H1 (cell line): Measurements from ENCODE around the gene FRY. TPM values are rescaled to one million over a fixed set of nuclear protein-coding genes. Genes with fewer than 3 reads are reported as not detected.

Experiments used
- CTCF ChIA-PET: fragments of 300-600 bp; sonication (Branson Sonifier 250); formaldehyde crosslinking; loops from one replicate; lab custom pipeline; 2021; ENCODE audit not compliant: partially characterized antibody; lab: Charles Lee
- POLR2A ChIA-PET: fragments of 300-600 bp; sonication (Branson Sonifier 250); formaldehyde crosslinking; loops from one replicate; lab custom pipeline; 2021; ENCODE audit warnings: inconsistent platforms; ENCODE audit not compliant: partially characterized antibody; lab: Charles Lee
- DNase-seq, 2 experiments: peaks; one replicate each; pipeline versions ENCODE4 v3.0.0 to v3.0.0-alpha.2; 2010 to 2022; ENCODE audit warnings: low spot score in 2 of 2, low read depth in 1 of 2, mixed read lengths in 1 of 2
- FAIRE-seq: peaks from 2 replicates; lab custom pipeline; 2011; peaks lifted over from hg19 to GRCh38; lab: Jason Lieb, UNC
- H2AFZ ChIP-seq: 2 replicates; pipeline ENCODE4 v1.8.1; 2012; ENCODE audit warnings: low read length, inconsistent platforms
- H2AK5ac ChIP-seq: 2 replicates; pipeline ENCODE4 v1.6.1; 2013; ENCODE audit warnings: low read depth, low read length
- H2BK120ac ChIP-seq: replicated peaks from 2 replicates; pipeline ENCODE3; 2013; ENCODE audit warnings: low read depth, low read length, inconsistent platforms
- H2BK12ac ChIP-seq: 2 replicates; pipeline ENCODE4 v1.6.1; 2013; ENCODE audit warnings: low read depth, low read length
- H2BK15ac ChIP-seq: 2 replicates; pipeline ENCODE4 v1.6.1; 2013; ENCODE audit warnings: low read length
- H2BK20ac ChIP-seq: 2 replicates; pipeline ENCODE4 v1.6.1; 2013; ENCODE audit warnings: low read length
- H2BK5ac ChIP-seq: 2 replicates; pipeline ENCODE4 v1.6.1; 2013; ENCODE audit warnings: low read depth, low read length
- H3K14ac ChIP-seq: 2 replicates; pipeline ENCODE4 v1.6.1; 2013; ENCODE audit warnings: inconsistent platforms; ENCODE audit not compliant: insufficient read length
- H3K18ac ChIP-seq: 2 replicates; pipeline ENCODE4 v1.6.1; 2013; ENCODE audit warnings: low read length; ENCODE audit errors: extremely low read depth
- H3K23ac ChIP-seq: 2 replicates; pipeline ENCODE4 v1.6.1; 2013; ENCODE audit warnings: inconsistent platforms; ENCODE audit not compliant: insufficient read length
- H3K23me2 ChIP-seq: 2 replicates; pipeline ENCODE4 v1.6.1; 2013; ENCODE audit warnings: low read depth, low read length
- H3K27ac ChIP-seq: 2 replicates; pipeline ENCODE4 v1.6.1; 2011; ENCODE audit warnings: low read depth, low read length, inconsistent platforms
- H3K27me3 ChIP-seq, 4 experiments: replicated peaks in 1 of 4; 1 replicate in 1 of 4; 2 replicates in 3 of 4; pipeline versions ENCODE4 v1.6.1 to v1.8.1; 2011 to 2013; ENCODE audit warnings: low read length in 3 of 4, mild to moderate bottlenecking in 3 of 4, inconsistent platforms in 2 of 4, mixed read lengths in 2 of 4, moderate library complexity in 1 of 4; ENCODE audit not compliant: control insufficient read depth in 3 of 4, insufficient read depth in 3 of 4; ENCODE audit errors: extremely low read depth in 1 of 4
- H3K36me3 ChIP-seq, 4 experiments: 2 replicates each; pipeline versions ENCODE4 v1.6.1 to v1.8.1; 2011 to 2013; ENCODE audit warnings: mild to moderate bottlenecking in 4 of 4, low read length in 3 of 4, moderate library complexity in 2 of 4, control low read depth in 1 of 4, inconsistent platforms in 1 of 4; ENCODE audit not compliant: insufficient read depth in 4 of 4, control insufficient read depth in 2 of 4
- H3K4ac ChIP-seq: replicated peaks from 2 replicates; pipeline ENCODE3; 2013; ENCODE audit warnings: low read length, low read depth, mixed read lengths, inconsistent platforms; ENCODE audit not compliant: insufficient read length
- H3K4me1 ChIP-seq, 4 experiments: replicated peaks in 1 of 4; 1 replicate in 1 of 4; 2 replicates in 3 of 4; pipeline versions ENCODE4 v1.6.1 to v1.8.1; 2011 to 2013; ENCODE audit warnings: low read length in 3 of 4, inconsistent platforms in 2 of 4, mixed read lengths in 1 of 4; ENCODE audit not compliant: insufficient read depth in 4 of 4, control insufficient read depth in 3 of 4
- H3K4me2 ChIP-seq, 2 experiments: 2 replicates each; pipeline versions ENCODE4 v1.6.1 to v1.8.1; 2011 to 2013; ENCODE audit warnings: low read depth in 2 of 2, low read length in 2 of 2, control low read depth in 1 of 2, inconsistent platforms in 1 of 2, mild to moderate bottlenecking in 1 of 2; ENCODE audit not compliant: insufficient read depth in 1 of 2
- H3K4me3 ChIP-seq, 4 experiments: fragments of 200-600, 300-600 bp in 1 of 4; sonication (generic), shearing (Covaris generic), sonication (Bioruptor Twin) in 1 of 4; 2 replicates each; pipeline versions ENCODE4 v1.5.1 to v1.8.1; 2011 to 2016; ENCODE audit warnings: low read length in 4 of 4, low read depth in 3 of 4, control low read depth in 2 of 4, inconsistent platforms in 2 of 4, mild to moderate bottlenecking in 2 of 4, mixed read lengths in 1 of 4, moderate library complexity in 1 of 4; ENCODE audit not compliant: insufficient read depth in 2 of 4; ENCODE audit errors: extremely low read depth in 1 of 4
- H3K56ac ChIP-seq: replicated peaks from 2 replicates; pipeline ENCODE3; 2013; ENCODE audit warnings: low read depth, mild to moderate bottlenecking, mixed read lengths, low read length, inconsistent platforms; ENCODE audit not compliant: insufficient read length
- H3K79me1 ChIP-seq: 2 replicates; pipeline ENCODE4 v1.6.1; 2013; ENCODE audit warnings: low read depth, low read length, control low read depth
- H3K79me2 ChIP-seq, 2 experiments: 2 replicates each; pipeline versions ENCODE4 v1.6.1 to v1.8.1; 2012 to 2013; ENCODE audit warnings: low read length in 2 of 2, mild to moderate bottlenecking in 2 of 2, inconsistent platforms in 1 of 2; ENCODE audit not compliant: insufficient read depth in 2 of 2, control insufficient read depth in 1 of 2
- H3K9ac ChIP-seq, 4 experiments: replicated peaks in 1 of 4; 1 replicate in 1 of 4; 2 replicates in 3 of 4; pipeline versions ENCODE4 v1.6.1 to v1.8.1; 2011 to 2013; ENCODE audit warnings: low read depth in 3 of 4, low read length in 3 of 4, control low read depth in 2 of 4, mild to moderate bottlenecking in 2 of 4, moderate library complexity in 2 of 4, inconsistent platforms in 1 of 4; ENCODE audit errors: extremely low read depth in 1 of 4
- H3K9me3 ChIP-seq, 2 experiments: 2 replicates each; pipeline versions ENCODE4 v1.6.1 to v1.8.1; 2012 to 2013; ENCODE audit warnings: mild to moderate bottlenecking in 2 of 2, moderate library complexity in 2 of 2, control low read depth in 1 of 2, inconsistent platforms in 1 of 2, low read depth in 1 of 2, low read length in 1 of 2, mixed read lengths in 1 of 2; ENCODE audit not compliant: insufficient read depth in 2 of 2
- H4K20me1 ChIP-seq, 2 experiments: replicated peaks in 1 of 2; 2 replicates each; pipeline versions ENCODE3 to v1.8.1; 2011 to 2013; ENCODE audit warnings: inconsistent platforms in 2 of 2, low read length in 2 of 2, mild to moderate bottlenecking in 1 of 2; ENCODE audit not compliant: insufficient read depth in 2 of 2, control insufficient read depth in 1 of 2
- H4K5ac ChIP-seq: 2 replicates; pipeline ENCODE4 v1.6.1; 2013; ENCODE audit warnings: low read length, low read depth, mixed read lengths, inconsistent platforms; ENCODE audit not compliant: insufficient read length
- H4K8ac ChIP-seq: 2 replicates; pipeline ENCODE4 v1.8.0; 2013; ENCODE audit warnings: mild to moderate bottlenecking, moderate library complexity, low read length, inconsistent platforms; ENCODE audit not compliant: insufficient read depth; ENCODE audit errors: extremely low read depth
- H4K91ac ChIP-seq: replicated peaks from 2 replicates; pipeline ENCODE3; 2013; ENCODE audit warnings: low read length, mixed read lengths, inconsistent platforms; ENCODE audit not compliant: insufficient read length
- WGBS, 2 experiments: shearing (Covaris generic) in 1 of 2; methylation state at CpG; one replicate each; pipeline versions ENCODE4 v1.1.6 to v1.1.7; 2013 to 2015; ENCODE audit warnings: low lambda C conversion rate in 2 of 2, mixed read lengths in 2 of 2, inconsistent platforms in 1 of 2, low coverage in 1 of 2, missing lambda C conversion rate in 1 of 2; ENCODE audit not compliant: insufficient replicate concordance in 2 of 2, insufficient coverage in 1 of 2, insufficient read length in 1 of 2; ENCODE audit errors: extremely low coverage in 1 of 2, missing lambda C conversion rate in 1 of 2; 5-methylcytosine and 5-hydroxymethylcytosine counted together
- polyA plus RNA-seq, 7 experiments: library from polyadenylated mRNA; depleted of rRNA in 3 of 7; stranded (reverse) in 5 of 7; unstranded in 2 of 7; fragments of >200 nt in 5 of 7; fragments of 200-250 nt in 2 of 7; gene quantifications; 1 replicate in 5 of 7; 2 replicates in 1 of 7; 4 replicates in 1 of 7; pipeline versions ENCODE4 v1.2.1 to v1.2.3, GENCODE V29; 2011 to 2013; ENCODE audit warnings: missing spikeins in 2 of 7, mixed read lengths in 2 of 7
- total RNA-seq: library from RNA; stranded (reverse); fragmentation: NEBNext Ultra II Directional; extraction: Animal tissue kit (Norgen Biotek cat#: 25700); gene quantifications from 2 replicates; pipeline ENCODE4 v1.2.1, GENCODE V29; 2021

The FRY gene
- total and polyA plus RNA-seq, 2 of the 8 experiments (the other 6 are each of a cell fraction or from before 2014, with no cell fraction given), result 4.3 to 9.2 TPM

DNA sequence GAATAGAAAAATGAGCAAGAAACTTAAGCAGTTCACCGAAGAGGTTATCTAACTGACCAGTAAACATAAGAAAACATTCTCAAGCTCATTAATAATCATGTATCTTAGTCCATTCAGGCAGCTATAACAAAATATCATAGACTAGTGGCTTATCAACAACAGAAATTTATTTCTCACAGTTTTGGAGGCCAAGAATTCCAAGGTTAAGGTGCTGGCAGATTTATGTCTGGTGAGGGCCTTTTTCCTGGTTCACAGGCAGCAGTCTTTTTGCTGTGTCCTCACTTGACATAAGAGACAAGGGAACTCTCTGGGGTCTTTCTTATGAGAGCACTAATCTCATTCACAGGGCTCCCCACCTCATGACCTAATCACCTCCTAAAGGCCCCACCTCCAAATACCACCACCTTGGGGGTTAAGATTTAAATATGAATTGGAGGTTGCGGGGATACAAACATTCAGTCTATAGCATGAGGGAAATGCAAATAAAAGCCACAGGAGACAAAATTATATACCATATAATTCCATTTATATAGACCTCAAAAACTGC, 160.0 kb downstream of the FRY start:
- H3K56ac ChIP-seq, result no peak overlapping the region
- CTCF ChIA-PET, result interaction anchor here (2.3 kb wide), 1 partner anchor 27 kb away, joined by 9 read pairs; no protein-coding TSS in a partner anchor

More for the DNA sequence above, 160.0 kb downstream of the FRY start:
- Histone ChIP-seq H3K4ac (no peak overlapping the region), H2BK5ac (no peak overlapping the region), H3K27ac (no peak overlapping the region), H3K9me3 (no peaks in the 10 kb centered on the region), H2AK5ac (no peak overlapping the region), H3K4me2 (no peak overlapping the region), H3K79me1 (no peaks in the 10 kb centered on the region), H3K36me3 (peaks cover 0 to 3% (median 0%) of the 10 kb centered on the region in 4 experiments; a peak in 3 of 8 replicates), H3K14ac (no peak overlapping the region), H3K23me2 (no peaks in the 10 kb centered on the region), H3K9ac (no peak overlapping the region), H4K91ac (no peak overlapping the region), H2BK15ac (no peak overlapping the region), H3K4me3 (no peak overlapping the region), H3K27me3 (no peaks in the 10 kb centered on the region), H2AFZ (no peak overlapping the region), H4K5ac (no peak overlapping the region), H2BK20ac (no peak overlapping the region), H4K8ac (no peak overlapping the region), H2BK12ac (no peak overlapping the region), H4K20me1 (no peaks in the 10 kb centered on the region), H3K18ac (no peak overlapping the region), H3K23ac (no peak overlapping the region), H3K4me1 (0 out of 7 replicates have a peak, but pooled peaks cover 0 to 2% (median 0%) of the 10 kb centered on the region in 4 experiments), H3K79me2 (no peaks in the 10 kb centered on the region), H2BK120ac (no peak overlapping the region)
- 70% methylated on average over 2 of the region's 2 CpGs; no CpG with 5 or more reads in 1 of the 2 experiments for WGBS, 2 experiments
- no peak for DNase-seq
- POLR2A ChIA-PET, result no interaction called here
- FAIRE-seq, result no peak
